IMR-90 (cell line): ENCODE measurements around the gene DYNLRB1. TPM values are rescaled to one million over a fixed set of nuclear protein-coding genes. Genes with fewer than 3 reads are reported as not detected.

Source experiments
- ATAC-seq: fragments of 200-7000 bp; cut with Tn5 transposase; 2 replicates; pipeline ENCODE4 v1.9.1; 2020; ENCODE audit warnings: low read depth, mild to moderate bottlenecking, moderate library complexity
- BruUV-seq: library from RNA; stranded (reverse); fragments of 400-500 nt; replicated peaks from 2 replicates; lab custom pipeline; 2021; lab: Mats Ljungman, UMichigan
- CTCF ChIA-PET: fragments of 300-600 bp; formaldehyde crosslinking; extraction: SDS; loops from one replicate; lab custom pipeline; 2021; ENCODE audit warnings: antibody characterized with exemption; lab: Yijun Ruan, JAX
- POLR2A ChIA-PET: fragments of 300-600 bp; sonication (Branson Sonifier 250); formaldehyde crosslinking; loops from one replicate; lab custom pipeline; 2022; ENCODE audit warnings: antibody characterized with exemption; ENCODE audit not compliant: unreplicated experiment; lab: Charles Lee
- DNase-seq: peaks from one replicate; pipeline ENCODE4 v3.0.0; 2013
- H2AFZ ChIP-seq: replicated peaks from 2 replicates; pipeline ENCODE3; 2013; ENCODE audit warnings: low read length, mild to moderate bottlenecking; ENCODE audit not compliant: poor library complexity
- H2AK5ac ChIP-seq: 2 replicates; pipeline ENCODE4 v1.6.1; 2013; ENCODE audit warnings: low read depth, low read length, inconsistent platforms
- H2AK9ac ChIP-seq: replicated peaks from 2 replicates; pipeline ENCODE3; 2013; ENCODE audit warnings: mild to moderate bottlenecking, low read depth, low read length, moderate library complexity; ENCODE audit not compliant: poor library complexity
- H2BK120ac ChIP-seq: 2 replicates; pipeline ENCODE4 v1.6.1; 2013; ENCODE audit warnings: low read depth, low read length, inconsistent platforms
- H2BK15ac ChIP-seq: 3 replicates; pipeline ENCODE4 v1.6.1; 2013; ENCODE audit warnings: low read depth, low read length, inconsistent platforms
- H2BK20ac ChIP-seq: 2 replicates; pipeline ENCODE4 v1.6.1; 2013; ENCODE audit warnings: low read depth, mild to moderate bottlenecking, inconsistent platforms, low read length, moderate library complexity
- H2BK5ac ChIP-seq: 2 replicates; pipeline ENCODE4 v1.6.1; 2013; ENCODE audit warnings: mild to moderate bottlenecking, low read depth, low read length, inconsistent platforms; ENCODE audit not compliant: poor library complexity, severe bottlenecking
- H3K14ac ChIP-seq: replicated peaks from 2 replicates; pipeline ENCODE4 v1.6.1; 2013; ENCODE audit warnings: low read depth, low read length, inconsistent platforms
- H3K18ac ChIP-seq: 2 replicates; pipeline ENCODE4 v1.6.1; 2013; ENCODE audit warnings: low read depth, low read length, control low read depth
- H3K23ac ChIP-seq: 2 replicates; pipeline ENCODE4 v1.6.1; 2013; ENCODE audit warnings: low read depth, low read length, inconsistent platforms
- H3K27ac ChIP-seq: 2 replicates; pipeline ENCODE4 v1.5.1; 2013; ENCODE audit warnings: mild to moderate bottlenecking, control low read depth, low read length; ENCODE audit not compliant: insufficient read depth
- H3K27me3 ChIP-seq: 2 replicates; pipeline ENCODE4 v1.6.1; 2013; ENCODE audit warnings: low read length; ENCODE audit not compliant: control insufficient read depth, insufficient read depth
- H3K36me3 ChIP-seq: 2 replicates; pipeline ENCODE4 v1.6.1; 2013; ENCODE audit warnings: low read length, mixed read lengths; ENCODE audit not compliant: control insufficient read depth, insufficient read depth
- H3K4ac ChIP-seq: 2 replicates; pipeline ENCODE4 v1.6.1; 2013; ENCODE audit warnings: low read depth, low read length, inconsistent platforms
- H3K4me1 ChIP-seq: 2 replicates; pipeline ENCODE4 v1.6.1; 2013; ENCODE audit warnings: low read length, mixed read lengths; ENCODE audit not compliant: control insufficient read depth, insufficient read depth
- H3K4me2 ChIP-seq: 2 replicates; pipeline ENCODE4 v1.6.1; 2013; ENCODE audit warnings: low read depth, mild to moderate bottlenecking, control low read depth, low read length, moderate library complexity
- H3K4me3 ChIP-seq: 2 replicates; pipeline ENCODE4 v1.5.1; 2013; ENCODE audit warnings: low read depth, mild to moderate bottlenecking, control low read depth, low read length, moderate library complexity; ENCODE audit not compliant: insufficient read depth
- H3K56ac ChIP-seq: 2 replicates; pipeline ENCODE4 v1.6.1; 2013; ENCODE audit warnings: low read length, inconsistent platforms; ENCODE audit not compliant: insufficient read depth; ENCODE audit errors: extremely low read depth
- H3K79me1 ChIP-seq, 2 experiments: 2 replicates each; pipeline ENCODE4 v1.6.1; 2013; ENCODE audit warnings: low read length in 2 of 2, inconsistent platforms in 1 of 2, low read depth in 1 of 2
- H3K9ac ChIP-seq: 2 replicates; pipeline ENCODE4 v1.6.1; 2013; ENCODE audit warnings: low read depth, low read length, control low read depth
- H3K9me1 ChIP-seq: 2 replicates; pipeline ENCODE4 v1.6.1; 2013; ENCODE audit warnings: low read length, inconsistent platforms; ENCODE audit not compliant: insufficient read depth
- H3K9me3 ChIP-seq: 2 replicates; pipeline ENCODE4 v1.6.1; 2013; ENCODE audit warnings: low read length; ENCODE audit not compliant: control insufficient read depth, insufficient read depth
- H4K20me1 ChIP-seq: 2 replicates; pipeline ENCODE4 v1.6.1; 2013; ENCODE audit warnings: low read length, inconsistent platforms; ENCODE audit not compliant: insufficient read depth
- H4K5ac ChIP-seq: 2 replicates; pipeline ENCODE4 v1.6.1; 2013; ENCODE audit warnings: mild to moderate bottlenecking, low read depth, low read length, control low read depth
- H4K8ac ChIP-seq, 2 experiments: 2 replicates each; pipeline ENCODE4 v1.6.1; 2013; ENCODE audit warnings: low read depth in 2 of 2, low read length in 2 of 2, control low read depth in 1 of 2, inconsistent platforms in 1 of 2
- H4K91ac ChIP-seq: 2 replicates; pipeline ENCODE4 v1.6.1; 2013; ENCODE audit warnings: low read depth, low read length, inconsistent platforms; ENCODE audit not compliant: insufficient read depth
- MAFK ChIP-seq: IDR thresholded peaks from 2 replicates; pipeline ENCODE4 v1.6.1; 2012; ENCODE audit warnings: low read depth, low read length, improper control_type of control experiment
- RAD21 ChIP-seq: IDR thresholded peaks from 2 replicates; pipeline ENCODE4 v1.6.1; 2012; ENCODE audit warnings: low read length, improper control_type of control experiment
- WGBS, 2 experiments: methylation state at CpG; one replicate each; pipeline versions ENCODE4 v1.1.5 to v1.1.7; 2013; ENCODE audit warnings: missing lambda C conversion rate in 2 of 2; ENCODE audit not compliant: insufficient read length in 1 of 2; ENCODE audit errors: extremely low coverage in 2 of 2; 5-methylcytosine and 5-hydroxymethylcytosine counted together
- dilution Hi-C: fragments of 300-500 bp; cut with HindIII; formaldehyde crosslinking; loops from one replicate; pipeline ENCODE4 v1.14.3; 2018; ENCODE audit warnings: low sequenced_read_pairs; ENCODE audit not compliant: unreplicated experiment
- in situ Hi-C: fragments of 300-500 bp; cut with MboI; formaldehyde crosslinking; loops from 3 replicates; pipeline ENCODE4 v1.14.3; 2019; ENCODE audit warnings: low sequenced_read_pairs, inconsistent platforms, mixed read lengths
- intact Hi-C: fragments of 100-400 bp; cut with micrococcal nuclease; formaldehyde crosslinking; loops from 2 replicates; pipeline ENCODE4 v1.10.0; 2022
- polyA plus RNA-seq, 3 experiments: library from polyadenylated mRNA; depleted of rRNA; stranded (reverse); fragments of >200 nt; gene quantifications; 2 replicates each; pipeline ENCODE4 v1.2.3, GENCODE V29; 2012; ENCODE audit warnings: low replicate concordance in 1 of 3
- total RNA-seq: library from RNA; depleted of rRNA; stranded (reverse); fragments of >200 nt; gene quantifications from 2 replicates; pipeline ENCODE4 v1.2.3, GENCODE V29; 2012
- TF ChIP-seq, protein P1 (sequence below): fragments of 150-350 bp; IDR thresholded peaks from 2 replicates; pipeline ENCODE4 v1.6.1; 2016; ENCODE audit warnings: low read depth, mild to moderate bottlenecking, low read length, moderate library complexity, borderline replicate concordance

Gene DYNLRB1
- total and polyA plus RNA-seq, 2 of the 4 experiments (the other 2 are of a cell fraction): 82.4 to 380 TPM

DNA sequence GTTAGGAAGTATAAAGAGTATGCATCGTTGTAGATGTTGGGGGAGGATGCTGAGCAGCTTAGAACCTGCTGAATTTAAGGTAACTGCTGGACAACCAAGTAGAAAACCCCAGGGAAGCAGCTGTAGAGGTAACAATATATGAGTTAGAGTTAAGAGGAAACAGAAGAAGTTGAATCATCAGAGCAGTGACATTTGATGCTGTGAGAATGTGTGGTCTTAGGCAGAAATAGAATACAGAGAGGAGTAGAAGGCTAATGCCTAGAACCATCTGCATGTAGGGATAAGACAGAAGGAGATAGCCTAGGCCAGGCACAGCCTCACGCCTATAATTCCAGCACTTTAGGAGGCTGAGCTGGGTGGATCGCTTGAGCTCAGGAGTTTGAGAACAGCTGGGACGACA is 22.6 kb upstream of the DYNLRB1 start:
- H3K9ac ChIP-seq: no peak overlapping the region
- no peak overlapping the region for H3K27ac ChIP-seq
- no peak overlapping the region for H3K56ac ChIP-seq
- H2AFZ ChIP-seq: no peak overlapping the region
- no peak overlapping the region for H3K4me3 ChIP-seq
- in situ Hi-C loops: no loop called here
- ATAC-seq (peak; percentile 71), DNase-seq (peak; percentile 55)
- ChIA-PET CTCF (no interaction called here), POLR2A (no interaction called here)
- no peak overlapping the region for H3K14ac ChIP-seq
- no peak overlapping the region for H3K18ac ChIP-seq
- no peak overlapping the region for H3K4me2 ChIP-seq
- peak overlapping the region; percentile 40; the same call in 1 of the 2 replicates for H3K23ac ChIP-seq
- no peaks in the 10 kb centered on the region for H3K27me3 ChIP-seq
- H2BK15ac ChIP-seq: no peak overlapping the region
- H4K5ac ChIP-seq: no peak overlapping the region
- H3K79me1 ChIP-seq: peaks cover 18 to 41% of the 10 kb centered on the region in 2 experiments; a peak in 3 of 4 replicates
- no peaks in the 10 kb centered on the region for H3K4me1 ChIP-seq
- peaks cover 51% of the 10 kb centered on the region for H3K36me3 ChIP-seq
- H4K8ac ChIP-seq: no peak overlapping the region
- H3K9me3 ChIP-seq: no peaks in the 10 kb centered on the region
- no peak overlapping the region for H2AK9ac ChIP-seq
- no peak overlapping the region for H2BK120ac ChIP-seq
- H2BK5ac ChIP-seq: no peak overlapping the region
- H4K91ac ChIP-seq: no peak overlapping the region
- no peak overlapping the region for H2AK5ac ChIP-seq
- H3K4ac ChIP-seq: no peak overlapping the region
- 86% methylated on average over 4 of the region's 4 CpGs; no CpG with 5 or more reads in 1 of the 2 experiments for WGBS, 2 experiments
- intact Hi-C loops: no loop called here
- H3K9me1 ChIP-seq: peaks cover 1% of the 10 kb centered on the region; the same call in 1 of the 2 replicates
- no peaks in the 10 kb centered on the region for H4K20me1 ChIP-seq
- dilution Hi-C loops: no loop called here
- no peak overlapping the region for H2BK20ac ChIP-seq
- TF ChIP-seq, protein P1, sequence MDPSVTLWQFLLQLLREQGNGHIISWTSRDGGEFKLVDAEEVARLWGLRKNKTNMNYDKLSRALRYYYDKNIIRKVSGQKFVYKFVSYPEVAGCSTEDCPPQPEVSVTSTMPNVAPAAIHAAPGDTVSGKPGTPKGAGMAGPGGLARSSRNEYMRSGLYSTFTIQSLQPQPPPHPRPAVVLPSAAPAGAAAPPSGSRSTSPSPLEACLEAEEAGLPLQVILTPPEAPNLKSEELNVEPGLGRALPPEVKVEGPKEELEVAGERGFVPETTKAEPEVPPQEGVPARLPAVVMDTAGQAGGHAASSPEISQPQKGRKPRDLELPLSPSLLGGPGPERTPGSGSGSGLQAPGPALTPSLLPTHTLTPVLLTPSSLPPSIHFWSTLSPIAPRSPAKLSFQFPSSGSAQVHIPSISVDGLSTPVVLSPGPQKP: no peak
- no peak for TF ChIP-seq RAD21
- TF ChIP-seq MAFK: no peak
- BruUV-seq: no TSS peak
